Neural progenitor cell (in vitro differentiated cells): ENCODE data around the gene HOXA11. TPM values are rescaled to one million over a fixed set of nuclear protein-coding genes. Genes with fewer than 3 reads are reported as not detected.

Experiments
- DNase-seq: peaks from one replicate; pipeline ENCODE4 v3.0.0-alpha.2; 2016; ENCODE audit warnings: low spot score
- H2AFZ ChIP-seq: fragments of 200-600 bp; sonication (generic); replicated peaks from 2 replicates; pipeline ENCODE4 v1.6.1; 2016; ENCODE audit warnings: antibody characterized with exemption
- H3F3A ChIP-seq: fragments of 200-600 bp; sonication (generic); 2 replicates; pipeline ENCODE4 v1.6.1; 2016; ENCODE audit warnings: antibody characterized with exemption, low read depth
- H3K27ac ChIP-seq: fragments of 200-600 bp; sonication (generic); 2 replicates; pipeline ENCODE4 v1.5.1; 2016; ENCODE audit warnings: mild to moderate bottlenecking
- H3K27me3 ChIP-seq: fragments of 200-600 bp; sonication (generic); 2 replicates; pipeline ENCODE4 v1.6.1; 2016; ENCODE audit warnings: mild to moderate bottlenecking, moderate library complexity
- H3K36me3 ChIP-seq: fragments of 200-600 bp; sonication (generic); 2 replicates; pipeline ENCODE4 v1.5.1; 2016
- H3K4me1 ChIP-seq: fragments of 200-600 bp; sonication (generic); 2 replicates; pipeline ENCODE4 v1.6.1; 2016; ENCODE audit warnings: mixed run types
- H3K4me2 ChIP-seq: fragments of 200-600 bp; sonication (generic); 2 replicates; pipeline ENCODE4 v1.6.1; 2016
- H3K4me3 ChIP-seq: fragments of 200-600 bp; sonication (generic); 2 replicates; pipeline ENCODE4 v1.5.1; 2016
- H3K79me2 ChIP-seq: fragments of 200-600 bp; sonication (generic); 2 replicates; pipeline ENCODE4 v1.6.1; 2016; ENCODE audit warnings: low read depth
- H3K9ac ChIP-seq: fragments of 200-600 bp; sonication (generic); 2 replicates; pipeline ENCODE4 v1.6.1; 2016
- H3K9me3 ChIP-seq: fragments of 200-600 bp; sonication (generic); 2 replicates; pipeline ENCODE4 v1.5.1; 2016; ENCODE audit warnings: low read depth
- H4K20me1 ChIP-seq: fragments of 200-600 bp; sonication (generic); 2 replicates; pipeline ENCODE4 v1.6.1; 2016; ENCODE audit warnings: low read depth
- H3K27ac Mint-ChIP-seq: 3 replicates; pipeline ENCODE4 v1.8.0; 2021; ENCODE audit warnings: mixed read lengths
- H3K27me3 Mint-ChIP-seq: 2 replicates; pipeline ENCODE4 v1.8.0; 2022; ENCODE audit warnings: low read depth, mild to moderate bottlenecking, inconsistent platforms, moderate library complexity, mixed read lengths; ENCODE audit not compliant: insufficient read depth
- H3K36me3 Mint-ChIP-seq: 3 replicates; pipeline ENCODE4 v1.8.0; 2021; ENCODE audit warnings: mixed read lengths
- H3K4me1 Mint-ChIP-seq: 3 replicates; pipeline ENCODE4 v1.8.0; 2021; ENCODE audit warnings: mixed read lengths
- H3K4me3 Mint-ChIP-seq: 3 replicates; pipeline ENCODE4 v1.8.0; 2021; ENCODE audit warnings: mild to moderate bottlenecking, moderate library complexity, mixed read lengths
- H3K9me3 Mint-ChIP-seq: 3 replicates; pipeline ENCODE4 v1.8.0; 2020; ENCODE audit warnings: mixed read lengths
- CTCF ChIP-seq: fragments of 200-600 bp; sonication (generic); IDR thresholded peaks from 2 replicates; pipeline ENCODE4 v1.5.1; 2017; ENCODE audit warnings: antibody characterized with exemption, mild to moderate bottlenecking
- EZH2 ChIP-seq: fragments of 200-600 bp; sonication (generic); IDR thresholded peaks from 2 replicates; pipeline ENCODE4 v1.6.1; 2017; ENCODE audit warnings: antibody characterized with exemption, mild to moderate bottlenecking, moderate library complexity
- EZH2phosphoT487 ChIP-seq: fragments of 200-600 bp; sonication (generic); IDR thresholded peaks from 2 replicates; pipeline ENCODE4 v1.6.1; 2017; ENCODE audit warnings: antibody characterized with exemption
- total RNA-seq: library from RNA; depleted of rRNA; stranded (reverse); fragments of >200 nt; gene quantifications from 2 replicates; pipeline ENCODE4 v1.2.3, GENCODE V29; 2015; ENCODE audit warnings: low replicate concordance

The HOXA11 gene
- total RNA-seq, 1 donor from 2014 or later, result not detected

DNA sequence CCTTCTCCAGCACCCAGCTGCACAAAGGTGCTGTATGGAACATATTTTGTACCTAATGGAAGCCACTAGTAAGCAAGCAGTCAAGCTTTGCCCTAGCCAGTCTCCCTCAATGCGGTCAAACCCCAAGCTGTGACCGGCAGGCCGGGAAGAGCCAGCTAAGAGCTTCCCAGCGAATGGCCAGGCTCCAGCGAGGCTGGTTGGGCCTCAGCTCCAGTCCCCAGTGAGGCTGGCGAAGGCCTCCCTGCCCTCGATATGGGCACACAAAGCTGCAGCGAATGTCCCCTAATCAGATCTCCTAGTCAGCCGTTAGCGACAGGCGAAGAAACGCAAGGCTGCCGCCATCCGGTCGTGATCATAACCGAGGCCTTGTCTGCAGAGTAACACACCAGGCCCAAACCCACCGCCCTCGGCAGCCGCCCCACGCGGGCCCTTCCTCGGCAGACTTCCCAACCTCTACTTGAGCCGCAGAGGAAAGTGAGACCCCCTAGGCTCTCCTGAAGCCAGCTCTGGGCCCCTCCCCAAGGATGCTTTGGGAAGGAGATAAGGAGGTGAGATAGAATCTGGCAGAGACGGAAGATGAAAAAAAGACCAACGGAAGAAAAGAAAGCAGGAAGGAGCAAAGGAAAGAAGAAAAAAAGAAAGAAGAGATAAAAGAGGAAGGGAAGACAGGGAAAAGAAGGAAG, 16.6 kb downstream of the HOXA11 start:
- H3K4me3 Mint-ChIP-seq, result no peak overlapping the region
- Histone ChIP-seq H3K9ac (no peak overlapping the region), H3K4me2 (no peak overlapping the region), H3K4me1 (no peaks in the 10 kb centered on the region), H3K27me3 (peaks cover 100% of the 10 kb centered on the region), H2AFZ (no peak overlapping the region), H3F3A (no peaks in the 10 kb centered on the region), H3K4me3 (no peak overlapping the region), H3K79me2 (no peaks in the 10 kb centered on the region), H4K20me1 (peaks cover 97% of the 10 kb centered on the region), H3K27ac (no peak overlapping the region), H3K9me3 (no peaks in the 10 kb centered on the region), H3K36me3 (no peaks in the 10 kb centered on the region)
- no peaks in the 10 kb centered on the region for H3K36me3 Mint-ChIP-seq
- DNase-seq, result peak; percentile 59
- H3K27ac Mint-ChIP-seq, result no peak overlapping the region
- no peak for TF ChIP-seq EZH2
- TF ChIP-seq EZH2phosphoT487, result peak; percentile 7
- peak; percentile 6 for TF ChIP-seq CTCF
- H3K4me1 Mint-ChIP-seq, result peaks cover 2% of the 10 kb centered on the region
- H3K9me3 Mint-ChIP-seq, result peaks cover 6% of the 10 kb centered on the region
- H3K27me3 Mint-ChIP-seq, result peaks cover 81% of the 10 kb centered on the region

GRCh38 chr7:27167916-27168264, 17.1 kb downstream of the HOXA11 start:
- no peaks in the 10 kb centered on the region for H3F3A ChIP-seq
- no peaks in the 10 kb centered on the region for H3K9me3 ChIP-seq
- TF ChIP-seq CTCF (no peak), EZH2 (no peak)
- Mint-ChIP-seq H3K9me3 (peaks cover 6% of the 10 kb centered on the region), H3K27me3 (peaks cover 86% of the 10 kb centered on the region), H3K4me1 (peaks cover 2% of the 10 kb centered on the region), H3K4me3 (no peak overlapping the region), H3K36me3 (no peaks in the 10 kb centered on the region), H3K27ac (no peak overlapping the region)
- peaks cover 100% of the 10 kb centered on the region for H3K27me3 ChIP-seq
- H4K20me1 ChIP-seq, result peaks cover 94% of the 10 kb centered on the region
- no peak for DNase-seq
- no peak overlapping the region for H3K4me2 ChIP-seq
- no peak overlapping the region for H3K27ac ChIP-seq
- H3K36me3 ChIP-seq, result no peaks in the 10 kb centered on the region
- H3K79me2 ChIP-seq, result no peaks in the 10 kb centered on the region
- no peak overlapping the region for H3K9ac ChIP-seq
- H2AFZ ChIP-seq, result no peak overlapping the region
- no peak overlapping the region for H3K4me3 ChIP-seq
- no peaks in the 10 kb centered on the region for H3K4me1 ChIP-seq

DNA sequence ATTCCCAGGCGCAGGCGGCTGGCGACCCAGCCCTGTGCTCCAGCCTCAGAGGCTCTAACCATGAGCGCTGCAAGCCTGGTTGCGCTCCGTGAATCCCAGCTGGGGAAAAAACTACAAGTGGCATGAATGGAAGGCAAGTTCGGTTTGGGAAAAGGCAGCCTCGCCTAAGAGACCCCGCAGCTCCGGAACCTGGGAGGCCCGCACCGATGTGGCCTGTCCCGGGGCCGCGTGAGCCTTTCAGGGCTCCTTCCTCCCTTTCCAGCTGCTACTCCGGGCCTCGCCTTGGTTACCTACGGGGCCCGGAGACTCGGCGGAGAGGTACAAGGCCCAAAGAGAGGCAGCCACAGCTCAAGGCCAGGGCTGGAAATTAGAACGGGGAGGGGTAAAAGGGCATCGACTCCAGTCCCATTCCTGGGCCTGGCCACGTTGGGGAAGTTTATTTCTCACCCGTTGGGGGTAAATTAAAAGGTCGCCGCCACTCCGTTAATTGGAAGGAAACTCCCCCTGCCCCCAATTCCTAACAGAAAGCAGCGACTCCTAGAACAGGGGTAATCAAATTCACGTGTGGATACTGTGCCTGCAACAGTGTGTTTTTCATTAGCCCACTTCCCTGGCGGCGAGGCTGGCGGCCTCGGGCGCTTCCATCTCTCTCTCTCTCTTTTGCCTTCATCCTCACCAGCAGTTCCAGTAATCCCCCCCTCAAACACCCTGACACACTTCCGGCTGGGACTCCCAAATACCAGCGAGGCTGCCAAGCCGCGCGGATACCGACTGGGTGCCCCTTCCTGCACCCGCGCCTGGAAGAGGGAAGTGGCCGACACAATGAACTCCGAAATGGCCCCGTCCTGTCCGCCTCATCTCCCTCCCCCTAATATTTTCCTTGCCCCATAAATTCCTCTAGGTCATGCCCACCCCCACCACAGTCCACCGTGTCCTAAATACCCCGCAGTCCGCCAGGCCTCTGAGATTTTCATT, 18.2 kb downstream of the HOXA11 start:
- TF ChIP-seq EZH2, result peak; percentile 88
- no peak for TF ChIP-seq CTCF
- TF ChIP-seq EZH2phosphoT487, result peak; percentile 87
- Histone ChIP-seq H3K9me3 (no peaks in the 10 kb centered on the region), H3K79me2 (no peaks in the 10 kb centered on the region), H3K4me1 (no peaks in the 10 kb centered on the region), H2AFZ (no peak overlapping the region), H3K9ac (no peak overlapping the region), H3K27ac (no peak overlapping the region), H3F3A (no peaks in the 10 kb centered on the region), H3K4me3 (no peak overlapping the region), H3K4me2 (no peak overlapping the region), H3K27me3 (peaks cover 100% of the 10 kb centered on the region), H4K20me1 (peaks cover 83% of the 10 kb centered on the region), H3K36me3 (no peaks in the 10 kb centered on the region)
- peak; percentile 43 for DNase-seq
- Mint-ChIP-seq H3K36me3 (no peaks in the 10 kb centered on the region), H3K27me3 (peaks cover 90% of the 10 kb centered on the region), H3K27ac (no peak overlapping the region), H3K9me3 (peaks cover 3% of the 10 kb centered on the region), H3K4me3 (no peak overlapping the region), H3K4me1 (peaks cover 2% of the 10 kb centered on the region)
